ENCODE results near the gene COX6B1. TPM values are rescaled to one million over a fixed set of nuclear protein-coding genes. Genes with fewer than 3 reads are reported as not detected.
"Not testable (repeated sequence)": the region's sequence is repeated elsewhere in the genome, so short reads cannot be mapped to it uniquely, and the experiment has no call there.

The COX6B1 gene
- 496 and 575 TPM in 2 replicates for total RNA-seq

- TF ChIP-seq CTCF (conservative IDR thresholded peaks at IDR 0.05; ENCODE audit: low read depth, low read length): no peak
- H3K4me3 ChIP-seq (ENCODE audit: low read depth, low read length): peak within 1 kb of the TSS; percentile 85
- DNase-seq (ENCODE audit: low read depth): peak; percentile 76
Observed at GRCh38 chr19:35648017-35648961, at the start of gene COX6B1. Gene COX6B1, plus strand, starts transcription at chr19:35648323. Its CDS starts 2,921 bp downstream, at chr19:35651244.

GRCh38 chr19:35601971-35602370 is 46.2 kb upstream of the COX6B1 start:
- H3K4me3 ChIP-seq (ENCODE audit: low read depth, low read length): no peak overlapping the region
- no peak for DNase-seq (ENCODE audit: low read depth)

DNA sequence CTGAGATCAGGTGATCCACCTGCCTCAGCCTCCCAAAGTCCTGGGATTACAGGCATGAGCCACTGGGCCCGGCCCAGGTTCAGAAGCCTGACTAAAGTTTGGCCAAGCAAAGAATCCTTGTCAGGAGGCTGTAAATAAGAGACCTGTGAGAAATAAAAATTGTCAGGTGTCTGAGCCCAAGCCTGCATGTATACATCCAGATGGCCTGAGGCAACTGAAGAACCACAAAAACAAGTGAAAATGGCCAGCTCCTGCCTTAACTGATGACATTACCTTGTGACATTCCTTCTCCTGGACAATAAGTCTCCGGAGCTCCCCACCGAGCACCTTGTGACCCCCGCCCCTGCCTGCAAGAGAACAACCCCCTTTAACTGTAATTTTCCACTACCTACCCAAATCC is 43.7 kb upstream of the COX6B1 start:
- DNase-seq (ENCODE audit: low read depth); H3K4me3 ChIP-seq (ENCODE audit: low read depth, low read length): not testable (repeated sequence)

More at GRCh38 chr19:35601971-35602370, 46.2 kb upstream of the COX6B1 start:
- TF ChIP-seq CTCF (conservative IDR thresholded peaks at IDR 0.05; ENCODE audit: low read depth, low read length): no peak

GRCh38 chr19:35607170-35607569 is 41.0 kb upstream of the COX6B1 start:
- not testable (repeated sequence) for H3K4me3 ChIP-seq (ENCODE audit: low read depth, low read length); DNase-seq (ENCODE audit: low read depth)

DNA sequence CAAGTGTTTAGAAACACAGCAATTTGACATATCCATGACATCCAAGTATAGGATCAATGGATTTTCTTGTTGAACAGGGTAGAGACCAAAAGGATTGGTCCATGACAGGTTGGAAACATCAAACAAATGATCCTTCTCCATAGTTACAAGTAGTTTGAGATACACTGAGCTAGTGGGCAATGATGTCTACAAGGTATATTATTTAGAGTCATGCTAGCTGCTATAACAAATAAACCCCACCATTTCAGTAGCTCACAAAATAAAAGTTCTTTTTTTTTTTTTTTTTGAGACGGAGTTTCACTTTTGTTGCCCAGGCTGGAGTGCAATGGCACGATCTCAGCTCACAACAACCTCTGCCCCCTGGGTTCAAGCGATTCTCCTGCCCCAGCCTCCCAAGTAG is 40.5 kb upstream of the COX6B1 start:
- TF ChIP-seq CTCF (conservative IDR thresholded peaks at IDR 0.05; ENCODE audit: low read depth, low read length): no peak
- no peak for DNase-seq (ENCODE audit: low read depth)
- no peak overlapping the region for H3K4me3 ChIP-seq (ENCODE audit: low read depth, low read length)

GRCh38 chr19:35608251-35608650 is 39.9 kb upstream of the COX6B1 start:
- H3K4me3 ChIP-seq (ENCODE audit: low read depth, low read length): no peak overlapping the region
- DNase-seq (ENCODE audit: low read depth): no peak
- no peak for TF ChIP-seq CTCF (conservative IDR thresholded peaks at IDR 0.05; ENCODE audit: low read depth, low read length)

DNA sequence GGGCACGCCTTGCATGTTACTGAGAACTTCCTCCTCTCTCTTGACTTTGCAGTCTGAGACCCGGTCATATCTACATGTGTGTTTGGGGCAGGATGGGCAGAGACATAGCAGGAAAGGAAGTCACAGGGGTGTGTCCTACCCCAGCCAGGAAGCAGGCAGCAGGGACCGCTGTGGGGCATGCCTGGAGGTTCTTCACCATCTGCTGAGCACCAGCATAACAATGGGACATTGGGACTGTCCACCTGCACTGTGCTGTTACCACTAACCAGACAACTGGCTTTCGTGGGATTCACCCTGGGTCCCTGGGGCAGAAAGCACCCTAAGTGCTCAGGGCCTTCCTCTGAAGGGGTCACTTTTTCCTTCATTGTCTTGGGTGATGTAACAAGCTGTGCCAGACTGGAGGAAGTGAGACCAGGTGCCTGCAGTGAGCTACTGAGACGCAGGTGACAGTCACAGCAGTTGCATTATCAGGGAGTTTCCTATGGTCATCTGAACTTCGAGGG is 38.2 kb upstream of the COX6B1 start:
- no peak for DNase-seq (ENCODE audit: low read depth)
- H3K4me3 ChIP-seq (ENCODE audit: low read depth, low read length): no peak overlapping the region
- no peak for TF ChIP-seq CTCF (conservative IDR thresholded peaks at IDR 0.05; ENCODE audit: low read depth, low read length)

- DNase-seq (ENCODE audit: low read depth): no peak
- H3K4me3 ChIP-seq (ENCODE audit: low read depth, low read length): peak overlapping the region; percentile 76
- TF ChIP-seq CTCF (conservative IDR thresholded peaks at IDR 0.05; ENCODE audit: low read depth, low read length): no peak
Observed at GRCh38 chr19:35612224-35612558, 35.9 kb upstream of the COX6B1 start.

Measured in epithelial cell of proximal tubule (primary cell).